HG03196 (cell line): ENCODE results near the gene NEK6.
A peak's percentile ranks its signal among the peaks of the same experiment; 100 is the strongest.
"Not testable (repeated sequence)": the region's sequence is repeated elsewhere in the genome, so short reads cannot be mapped to it uniquely, and the experiment has no call there.

Experiments
- ATAC-seq: cut with Tn5 transposase; IDR thresholded peaks from one replicate; pipeline ENCODE4 v1.9.1; 2021; ENCODE audit not compliant: unreplicated experiment

NEK6 gene

GRCh38 chr9:124225945-124226344 lies 31.8 kb upstream of the NEK6 start:
- no peak for ATAC-seq

GRCh38 chr9:124228516-124228915 lies 29.2 kb upstream of the NEK6 start:
- ATAC-seq = no peak

- no peak for ATAC-seq
Observed at GRCh38 chr9:124231095-124231737, 26.5 kb upstream of the NEK6 start.

DNA sequence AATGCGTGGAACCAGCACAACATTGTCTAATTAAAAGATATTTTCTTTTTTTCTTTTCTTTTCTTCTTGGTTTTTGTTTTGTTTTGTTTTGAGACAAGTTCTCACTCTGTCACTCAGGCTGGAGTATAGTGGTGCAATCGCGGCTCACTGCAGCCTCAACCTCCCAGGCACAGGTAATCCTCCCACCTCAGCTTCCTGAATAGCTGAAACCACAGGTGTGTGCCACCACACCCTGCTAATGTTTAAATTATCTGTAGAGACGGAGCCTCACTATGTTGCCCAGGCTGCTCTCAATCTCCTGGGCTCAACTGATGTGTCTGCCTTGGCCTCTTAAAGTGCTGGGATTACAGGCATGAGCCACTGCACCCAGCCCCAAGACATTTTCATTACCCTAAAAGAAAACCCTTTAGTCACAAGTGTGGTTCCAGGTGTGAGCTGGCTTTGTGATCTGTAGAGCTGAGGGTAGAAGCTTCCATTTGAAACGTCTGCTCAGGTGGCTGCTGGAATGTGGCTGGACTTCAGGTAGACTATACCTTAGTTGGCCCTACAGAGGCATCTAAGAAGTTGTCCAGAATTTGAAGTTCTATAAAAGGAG lies 19.1 kb upstream of the NEK6 start:
- no peak for ATAC-seq

DNA sequence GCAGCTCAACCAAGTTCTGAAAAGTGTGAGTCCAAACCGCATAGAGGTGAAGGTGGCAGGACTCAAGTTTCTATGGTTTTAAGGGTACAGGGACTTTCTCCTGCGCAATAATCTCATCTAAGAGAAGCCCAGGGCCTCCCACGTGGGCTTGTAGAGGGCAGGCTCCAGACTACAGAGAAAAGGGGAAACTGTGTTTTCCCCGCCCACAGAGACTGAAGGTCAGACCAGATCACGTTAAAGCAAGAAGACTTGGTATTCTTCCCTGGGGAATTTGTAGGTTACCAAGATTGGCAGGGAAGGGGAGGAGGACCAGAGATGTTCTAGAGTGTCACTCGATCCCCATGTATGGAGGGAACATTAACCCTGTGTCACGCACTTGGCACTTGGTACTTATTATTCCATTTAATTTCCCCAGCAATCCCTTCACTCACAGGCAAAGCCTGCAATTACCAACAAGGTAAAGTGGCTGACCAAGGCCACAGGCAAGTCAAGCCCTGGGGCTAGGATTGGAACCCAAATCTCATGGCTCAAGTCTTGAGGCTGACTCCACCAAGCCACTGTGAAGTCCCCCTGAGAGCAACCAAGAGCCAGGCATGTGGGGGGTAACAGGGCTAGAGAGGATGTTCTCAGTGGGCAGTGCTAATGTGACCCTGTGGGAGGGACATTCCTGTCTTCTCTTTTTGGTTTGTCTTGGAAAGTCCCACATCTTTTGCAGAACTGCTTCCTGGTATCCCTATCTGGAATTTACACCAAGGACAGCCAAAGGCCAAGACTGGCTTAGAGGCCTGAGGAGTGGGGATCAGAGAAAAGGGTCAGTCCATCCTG lies 18.3 kb upstream of the NEK6 start:
- peak; percentile 79 for ATAC-seq

DNA sequence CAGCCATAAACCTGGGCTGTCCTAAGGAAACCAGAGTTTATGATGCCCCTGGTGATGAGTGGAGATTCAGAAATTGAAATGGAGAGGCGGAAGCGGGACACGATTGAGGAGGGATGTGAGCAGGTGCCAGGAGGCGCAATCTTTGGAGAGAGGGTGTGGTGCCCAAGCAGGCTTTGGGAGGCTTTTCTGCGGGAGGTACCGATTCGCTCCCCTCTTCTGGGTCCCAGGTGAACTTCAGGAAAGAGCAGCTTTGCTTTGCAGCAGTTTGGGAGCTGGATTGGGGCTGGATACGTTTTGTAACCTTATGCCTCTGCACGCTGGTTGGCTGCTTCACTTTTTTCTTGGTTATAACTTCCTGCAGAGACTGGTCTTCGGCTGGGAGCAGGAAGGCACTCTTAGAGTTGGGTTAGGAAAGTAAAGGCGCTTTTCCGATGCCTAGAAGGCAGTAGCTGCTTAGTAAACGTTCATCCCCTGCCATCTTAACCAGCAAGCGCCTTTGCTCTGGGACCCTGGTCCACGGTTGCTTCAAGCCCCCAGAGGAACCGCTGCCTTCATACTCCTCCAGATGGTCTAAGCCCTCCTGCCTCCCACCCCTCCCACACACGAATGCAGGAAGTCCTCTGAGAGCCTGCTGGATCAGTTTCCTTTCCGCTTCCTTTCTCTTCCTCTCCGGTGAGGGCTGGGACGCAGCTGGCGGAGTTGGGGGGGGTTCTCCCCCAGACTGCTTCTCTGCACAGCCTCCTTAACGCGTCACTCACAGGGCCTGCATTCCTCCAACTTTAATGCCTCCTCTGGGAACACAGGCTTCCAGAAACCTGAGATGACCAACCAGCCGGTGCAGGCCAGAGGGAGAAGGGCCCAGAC lies 15.2 kb upstream of the NEK6 start:
- no peak for ATAC-seq

DNA sequence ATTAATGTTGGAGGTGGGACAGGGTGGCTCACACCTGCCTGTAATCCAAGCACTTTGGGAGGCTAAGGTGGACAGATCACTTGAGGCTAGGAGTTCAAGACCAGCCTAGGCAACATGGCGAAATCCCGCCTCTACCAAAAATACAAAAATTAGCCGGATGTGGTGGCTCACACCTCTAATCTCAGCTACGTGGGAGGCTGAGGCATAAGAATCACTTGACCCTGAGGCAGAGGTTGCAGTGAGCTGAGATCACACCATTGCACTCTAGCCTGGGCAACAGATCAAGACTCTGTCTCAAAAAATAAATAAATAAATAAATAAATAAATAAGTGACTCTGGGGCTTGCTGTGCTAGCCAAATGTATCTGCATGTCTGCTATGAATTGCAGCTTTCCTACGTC lies 10.4 kb upstream of the NEK6 start:
- not testable (repeated sequence) for ATAC-seq

DNA sequence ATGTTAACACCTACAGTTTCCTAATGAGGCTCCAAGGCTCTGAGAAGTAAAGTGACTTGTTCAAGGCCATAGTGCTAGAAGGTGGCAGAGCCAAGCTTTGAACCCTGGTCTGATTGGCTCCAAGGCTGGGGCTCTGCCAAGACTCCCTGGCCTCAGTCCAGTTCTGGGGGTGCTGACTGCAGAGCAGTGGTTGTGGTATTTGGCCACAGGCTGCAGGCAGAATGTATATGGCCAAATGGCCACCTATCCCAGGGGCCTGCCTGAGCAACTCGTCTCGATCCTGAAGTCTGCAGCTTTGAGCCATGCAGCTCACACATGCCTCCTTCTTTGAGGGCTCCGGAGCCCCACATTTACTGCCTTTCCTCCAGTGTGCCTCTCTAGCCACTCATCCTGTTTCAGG lies 9.7 kb upstream of the NEK6 start:
- no peak for ATAC-seq

- no peak for ATAC-seq
Observed at GRCh38 chr9:124248960-124249359, 8.8 kb upstream of the NEK6 start.

DNA sequence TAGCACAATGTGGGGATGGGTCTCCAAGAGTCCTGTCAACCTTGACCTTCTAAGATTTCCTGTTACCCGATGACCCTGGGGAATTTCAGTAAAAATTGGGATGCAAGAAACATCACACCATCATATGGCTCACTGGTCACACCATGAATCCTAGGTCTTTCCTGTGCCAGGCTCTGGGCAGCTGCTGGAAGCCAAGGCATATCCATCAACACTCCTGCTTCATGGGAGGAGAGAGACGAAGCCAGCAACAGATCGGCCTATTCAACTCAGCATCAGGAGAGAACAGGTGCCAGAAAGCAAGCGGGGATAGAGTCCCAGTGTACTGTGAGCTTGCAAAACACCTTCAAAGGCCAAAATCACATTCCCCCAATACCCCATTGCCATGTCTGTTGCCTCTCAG lies 6.5 kb upstream of the NEK6 start:
- no peak for ATAC-seq

GRCh38 chr9:124251605-124252378 lies 6.0 kb upstream of the NEK6 start:
- ATAC-seq = no peak

DNA sequence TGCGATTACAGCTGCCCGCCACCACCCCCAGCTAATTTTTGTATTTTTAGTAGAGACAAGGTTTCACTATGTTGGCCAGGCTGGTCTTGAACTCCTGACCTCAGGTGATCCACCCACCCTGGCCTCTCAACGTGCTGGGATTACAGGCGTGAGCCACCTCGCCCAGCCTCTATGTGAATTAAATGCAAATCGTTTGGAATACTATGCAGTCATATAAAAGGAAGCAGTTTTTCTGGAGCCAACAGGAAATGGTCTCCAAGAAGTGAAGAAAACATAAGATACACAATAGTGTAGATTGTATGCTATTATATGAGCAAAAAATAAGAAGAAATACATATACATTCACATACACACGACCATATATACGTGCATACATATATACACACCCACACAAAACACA lies 4.9 kb upstream of the NEK6 start:
- ATAC-seq = not testable (repeated sequence)

- peak; percentile 60 for ATAC-seq
Observed at GRCh38 chr9:124254261-124254682, 3.5 kb upstream of the NEK6 start.

DNA sequence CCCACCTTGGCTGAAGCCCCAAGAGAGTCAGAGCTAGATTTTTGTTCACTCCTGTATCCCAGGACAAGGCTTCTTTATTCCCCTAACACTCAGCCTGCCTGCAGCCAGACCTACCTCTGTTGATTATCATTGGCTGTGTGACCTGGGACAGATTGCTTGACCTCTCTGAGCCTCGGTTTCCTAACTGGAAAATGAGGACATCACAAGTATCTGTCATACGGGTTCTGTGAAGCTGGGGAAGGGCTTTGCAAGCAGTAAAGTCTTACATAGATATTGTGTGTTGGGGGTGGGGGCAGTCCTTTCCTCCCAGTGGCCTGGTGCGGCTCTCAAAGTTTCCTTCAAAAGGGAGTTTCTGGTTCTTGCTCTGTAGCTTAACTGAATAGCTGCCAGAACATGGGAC lies 2.5 kb upstream of the NEK6 start:
- no peak for ATAC-seq

GRCh38 chr9:124256517-124257069 lies 1.2 kb upstream of the NEK6 start:
- no peak for ATAC-seq

GRCh38 chr9:124257070-124257843 lies 492 bp upstream of the NEK6 start:
- ATAC-seq = no peak

- no peak for ATAC-seq
Observed at GRCh38 chr9:124258607-124259157, 933 bp downstream of the NEK6 start.

DNA sequence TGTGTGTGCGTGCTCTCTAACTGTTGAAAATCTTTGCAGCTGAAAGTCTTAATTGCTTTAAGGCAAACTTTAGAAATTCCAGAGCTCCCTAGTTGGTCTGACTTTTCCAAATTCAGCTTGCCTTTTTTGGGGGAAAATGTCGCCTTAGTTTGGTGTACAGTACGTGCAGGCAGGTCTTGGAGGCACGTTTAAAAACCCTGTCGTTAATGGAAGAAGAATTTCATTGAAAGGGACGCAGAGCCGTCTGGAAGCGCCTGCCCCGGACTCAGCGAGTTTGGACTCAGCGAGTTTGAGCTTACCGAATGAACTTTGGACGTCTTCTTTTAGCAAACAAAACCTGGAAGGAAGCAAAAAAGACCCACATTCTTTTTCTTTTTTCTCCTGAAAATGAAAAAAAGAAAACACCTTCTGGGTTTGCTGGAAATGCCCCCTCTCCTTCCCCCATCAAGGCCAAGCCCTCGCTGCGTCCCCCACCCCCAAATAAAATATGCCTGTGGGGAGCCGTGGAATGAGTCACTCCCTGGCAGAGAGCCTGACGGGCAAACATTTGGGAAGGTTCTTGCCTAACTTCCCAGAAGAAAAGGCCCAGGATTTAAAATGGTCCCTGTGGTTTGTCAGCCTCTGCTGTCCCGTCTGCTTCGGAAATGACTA lies 1.5 kb downstream of the NEK6 start:
- no peak for ATAC-seq
